DND-41 (cell line): ENCODE data around the gene FOXN1.

ENCODE experiments used
- ATAC-seq: fragments of 200-7000 bp; cut with Tn5 transposase; 3 replicates; pipeline ENCODE4 v1.9.1; 2021; ENCODE audit warnings: low read depth; ENCODE audit not compliant: insufficient read depth
- DNase-seq: peaks from one replicate; pipeline ENCODE4 v3.0.0-alpha.2; 2020
- H2AFZ ChIP-seq: 2 replicates; pipeline ENCODE4 v1.6.0; 2012; ENCODE audit warnings: low read depth, low read length
- H3K27ac ChIP-seq: 2 replicates; pipeline ENCODE4 v1.5.1; 2012; ENCODE audit warnings: low read length, inconsistent platforms
- H3K27me3 ChIP-seq: fragments of 200-600 bp; sonication (generic); 2 replicates; pipeline ENCODE4 v1.6.0; 2012; ENCODE audit warnings: low read length, mild to moderate bottlenecking, inconsistent platforms; ENCODE audit not compliant: insufficient read depth, poor library complexity
- H3K36me3 ChIP-seq: 2 replicates; pipeline ENCODE4 v1.5.1; 2012; ENCODE audit warnings: low read length, inconsistent platforms; ENCODE audit not compliant: insufficient read depth
- H3K4me1 ChIP-seq: 2 replicates; pipeline ENCODE4 v1.5.1; 2012; ENCODE audit warnings: mild to moderate bottlenecking, low read length; ENCODE audit not compliant: insufficient read depth
- H3K4me2 ChIP-seq: 2 replicates; pipeline ENCODE4 v1.6.0; 2012; ENCODE audit warnings: mild to moderate bottlenecking, moderate library complexity, low read length, inconsistent platforms; ENCODE audit not compliant: insufficient read depth
- H3K4me3 ChIP-seq, 2 experiments: fragments of 200-600 bp in 1 of 2; shearing (Covaris generic) in 1 of 2; 2 replicates each; pipeline ENCODE4 v1.5.1; 2012 to 2016; ENCODE audit warnings: inconsistent platforms in 2 of 2, low read length in 2 of 2, mild to moderate bottlenecking in 2 of 2, low read depth in 1 of 2, moderate library complexity in 1 of 2
- H3K79me2 ChIP-seq: 2 replicates; pipeline ENCODE4 v1.6.0; 2012; ENCODE audit warnings: low read length, inconsistent platforms; ENCODE audit not compliant: insufficient read depth
- H3K9ac ChIP-seq: 2 replicates; pipeline ENCODE4 v1.6.0; 2012; ENCODE audit warnings: low read depth, mild to moderate bottlenecking, inconsistent platforms, low read length, moderate library complexity
- H3K9me3 ChIP-seq: 2 replicates; pipeline ENCODE4 v1.5.1; 2012; ENCODE audit warnings: low read length, moderate library complexity, mild to moderate bottlenecking, inconsistent platforms; ENCODE audit not compliant: insufficient read depth, severe bottlenecking
- H4K20me1 ChIP-seq: 2 replicates; pipeline ENCODE4 v1.6.0; 2012; ENCODE audit warnings: low read length; ENCODE audit not compliant: insufficient read depth
- CTCF ChIP-seq: IDR thresholded peaks from 2 replicates; pipeline ENCODE4 v1.5.1; 2012; ENCODE audit warnings: borderline replicate concordance, low read length, moderate library complexity, mild to moderate bottlenecking; ENCODE audit not compliant: poor library complexity, severe bottlenecking; ENCODE audit errors: extremely low read depth
- EZH2 ChIP-seq: IDR thresholded peaks from 3 replicates; pipeline ENCODE4 v1.6.1; 2012; ENCODE audit warnings: borderline replicate concordance, low read depth, mild to moderate bottlenecking, moderate library complexity, low read length, inconsistent platforms; ENCODE audit not compliant: severe bottlenecking

The FOXN1 gene

GRCh38 chr17:28578246-28579195 lies 72.4 kb downstream of the FOXN1 start:
- H3K9me3 ChIP-seq = no peaks in the 10 kb centered on the region
- no peak overlapping the region for H3K4me3 ChIP-seq
- H4K20me1 ChIP-seq = no peaks in the 10 kb centered on the region
- H3K27me3 ChIP-seq = no peaks in the 10 kb centered on the region
- no peak overlapping the region for H2AFZ ChIP-seq
- H3K4me2 ChIP-seq = no peak overlapping the region
- ATAC-seq = no peak
- no peaks in the 10 kb centered on the region for H3K4me1 ChIP-seq
- DNase-seq = no peak
- no peak overlapping the region for H3K9ac ChIP-seq
- H3K36me3 ChIP-seq = peaks cover 75% of the 10 kb centered on the region
- TF ChIP-seq EZH2 (no peak), CTCF (no peak)
- H3K79me2 ChIP-seq = no peaks in the 10 kb centered on the region
- H3K27ac ChIP-seq = no peak overlapping the region

GRCh38 chr17:28579526-28579925 lies 73.4 kb downstream of the FOXN1 start:
- Histone ChIP-seq H3K4me1 (no peaks in the 10 kb centered on the region), H3K4me2 (no peak overlapping the region), H3K27ac (no peak overlapping the region), H3K36me3 (peaks cover 77% of the 10 kb centered on the region), H3K9ac (no peak overlapping the region), H4K20me1 (no peaks in the 10 kb centered on the region), H2AFZ (no peak overlapping the region), H3K4me3 (no peak overlapping the region), H3K9me3 (no peaks in the 10 kb centered on the region), H3K27me3 (no peaks in the 10 kb centered on the region), H3K79me2 (no peaks in the 10 kb centered on the region)
- no peak for ATAC-seq
- TF ChIP-seq CTCF = no peak
- TF ChIP-seq EZH2 = no peak
- DNase-seq = no peak

GRCh38 chr17:28580959-28581358 lies 74.8 kb downstream of the FOXN1 start:
- H3K4me3 ChIP-seq = no peak overlapping the region
- peaks cover 90% of the 10 kb centered on the region for H3K36me3 ChIP-seq
- no peak for TF ChIP-seq EZH2
- TF ChIP-seq CTCF = no peak

More at GRCh38 chr17:28580959-28581358, 74.8 kb downstream of the FOXN1 start:
- Histone ChIP-seq H3K79me2 (no peaks in the 10 kb centered on the region), H3K27me3 (no peaks in the 10 kb centered on the region), H3K27ac (no peak overlapping the region), H3K9ac (no peak overlapping the region), H3K4me2 (no peak overlapping the region), H3K9me3 (no peaks in the 10 kb centered on the region), H4K20me1 (peaks cover under 1% of the 10 kb centered on the region; the same call in 1 of the 2 replicates), H3K4me1 (no peaks in the 10 kb centered on the region), H2AFZ (no peak overlapping the region)
- DNase-seq = no peak
- ATAC-seq = no peak
